ENCODE results near the gene SLC52A3.

DNA sequence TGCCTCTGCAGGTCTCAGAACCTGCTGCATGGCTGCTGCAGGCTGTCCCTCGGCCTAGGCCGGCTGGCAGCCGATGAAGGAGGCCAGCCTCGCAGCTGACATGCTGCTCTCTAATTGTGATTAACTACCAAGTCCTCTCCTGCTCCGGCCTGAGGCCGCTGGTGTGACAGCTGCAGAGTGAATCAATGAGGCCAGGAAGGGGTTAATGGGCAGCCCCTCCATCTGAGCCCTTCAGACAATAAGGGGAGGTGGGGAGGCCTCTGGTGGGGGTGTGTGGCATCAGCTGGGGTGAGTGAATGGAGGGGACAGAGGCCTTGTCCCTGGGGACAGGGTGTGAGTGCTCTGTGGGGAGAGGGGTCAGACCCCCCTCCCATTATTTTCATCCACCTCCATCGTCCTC, 34.4 kb downstream of the SLC52A3 start:
- TF ChIP-seq, protein P1, sequence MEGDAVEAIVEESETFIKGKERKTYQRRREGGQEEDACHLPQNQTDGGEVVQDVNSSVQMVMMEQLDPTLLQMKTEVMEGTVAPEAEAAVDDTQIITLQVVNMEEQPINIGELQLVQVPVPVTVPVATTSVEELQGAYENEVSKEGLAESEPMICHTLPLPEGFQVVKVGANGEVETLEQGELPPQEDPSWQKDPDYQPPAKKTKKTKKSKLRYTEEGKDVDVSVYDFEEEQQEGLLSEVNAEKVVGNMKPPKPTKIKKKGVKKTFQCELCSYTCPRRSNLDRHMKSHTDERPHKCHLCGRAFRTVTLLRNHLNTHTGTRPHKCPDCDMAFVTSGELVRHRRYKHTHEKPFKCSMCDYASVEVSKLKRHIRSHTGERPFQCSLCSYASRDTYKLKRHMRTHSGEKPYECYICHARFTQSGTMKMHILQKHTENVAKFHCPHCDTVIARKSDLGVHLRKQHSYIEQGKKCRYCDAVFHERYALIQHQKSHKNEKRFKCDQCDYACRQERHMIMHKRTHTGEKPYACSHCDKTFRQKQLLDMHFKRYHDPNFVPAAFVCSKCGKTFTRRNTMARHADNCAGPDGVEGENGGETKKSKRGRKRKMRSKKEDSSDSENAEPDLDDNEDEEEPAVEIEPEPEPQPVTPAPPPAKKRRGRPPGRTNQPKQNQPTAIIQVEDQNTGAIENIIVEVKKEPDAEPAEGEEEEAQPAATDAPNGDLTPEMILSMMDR (IDR thresholded peaks at IDR 0.05; ENCODE audit: low read length), result no peak
- no peak for TF ChIP-seq EZH2 (IDR thresholded peaks at IDR 0.05; ENCODE audit: borderline replicate concordance, low read length)
